Panc1 (cell line): ENCODE data around the gene ARHGEF17. TPM values are rescaled to one million over a fixed set of nuclear protein-coding genes. Genes with fewer than 3 reads are reported as not detected.

Source experiments
- ATAC-seq: fragments of 200-7000 bp; cut with Tn5 transposase; 2 replicates; pipeline ENCODE4 v1.9.1; 2020; ENCODE audit warnings: mild to moderate bottlenecking, moderate library complexity
- BruUV-seq: library from RNA; stranded (reverse); fragments of 400-500 nt; replicated peaks from 2 replicates; lab custom pipeline; 2021; lab: Mats Ljungman, UMichigan
- CTCF ChIA-PET: fragments of 300-600 bp; sonication (Branson Sonifier 250); formaldehyde crosslinking; loops from one replicate; lab custom pipeline; 2022; ENCODE audit warnings: antibody characterized with exemption; lab: Charles Lee
- POLR2A ChIA-PET: fragments of 300-600 bp; sonication (Branson Sonifier 250); formaldehyde crosslinking; loops from one replicate; lab custom pipeline; 2022; ENCODE audit warnings: antibody characterized with exemption; lab: Charles Lee
- DNase-seq: peaks from one replicate; pipeline ENCODE4 v3.0.0-alpha.2; 2010; ENCODE audit warnings: low read depth, low spot score
- H3K27ac ChIP-seq: 2 replicates; pipeline ENCODE4 v1.5.1; 2011; ENCODE audit warnings: mild to moderate bottlenecking, low read length, inconsistent platforms
- H3K27me3 ChIP-seq: fragments of 200-500 bp; sonication (Bioruptor generic); 2 replicates; pipeline ENCODE4 v1.6.0; 2014; ENCODE audit warnings: low read length, inconsistent platforms; ENCODE audit not compliant: control insufficient read depth, insufficient read depth
- H3K36me3 ChIP-seq: fragments of 200-500 bp; sonication (Bioruptor generic); 2 replicates; pipeline ENCODE4 v1.5.1; 2014; ENCODE audit warnings: inconsistent platforms, mild to moderate bottlenecking, low read length, moderate library complexity; ENCODE audit not compliant: control insufficient read depth, insufficient read depth
- H3K4me1 ChIP-seq: 2 replicates; pipeline ENCODE4 v1.5.1; 2011; ENCODE audit warnings: inconsistent platforms, mild to moderate bottlenecking, low read length, moderate library complexity; ENCODE audit not compliant: control insufficient read depth, insufficient read depth
- H3K4me3 ChIP-seq, 2 experiments: 2 replicates each; pipeline ENCODE4 v1.5.1; 2011 to 2012; ENCODE audit warnings: low read depth in 2 of 2, low read length in 2 of 2, mild to moderate bottlenecking in 2 of 2, inconsistent platforms in 1 of 2, moderate library complexity in 1 of 2
- H3K9me3 ChIP-seq: fragments of 200-500 bp; sonication (Bioruptor generic); 2 replicates; pipeline ENCODE4 v1.5.1; 2014; ENCODE audit warnings: low read depth, mild to moderate bottlenecking, inconsistent platforms, low read length, moderate library complexity; ENCODE audit not compliant: control insufficient read depth, insufficient read depth
- CTCF ChIP-seq: fragments of 450-650 bp; IDR thresholded peaks from 2 replicates; pipeline ENCODE4 v1.5.1; 2017; ENCODE audit warnings: mild to moderate bottlenecking
- POLR2AphosphoS5 ChIP-seq: IDR thresholded peaks from 2 replicates; pipeline ENCODE4 v1.6.1; 2012; ENCODE audit warnings: mild to moderate bottlenecking, low read depth, low read length, moderate library complexity
- REST ChIP-seq, 2 experiments: IDR thresholded peaks; 2 replicates each; pipeline ENCODE4 v1.6.1; 2011 to 2012; ENCODE audit warnings: low read depth in 2 of 2, control low read depth in 1 of 2, low read length in 1 of 2, mild to moderate bottlenecking in 1 of 2, moderate library complexity in 1 of 2; ENCODE audit not compliant: insufficient read depth in 1 of 2
- SIN3A ChIP-seq: IDR thresholded peaks from 2 replicates; pipeline ENCODE4 v1.6.1; 2012; ENCODE audit warnings: low read depth, mild to moderate bottlenecking, low read length, moderate library complexity, borderline replicate concordance; ENCODE audit not compliant: insufficient read depth
- TCF7L2 ChIP-seq: IDR thresholded peaks from 2 replicates; pipeline ENCODE4 v1.6.1; 2011; ENCODE audit warnings: mild to moderate bottlenecking, low read depth, low read length, inconsistent platforms
- in situ Hi-C: cut with HindIII; loops from 2 replicates; pipeline ENCODE4 v1.10.0; 2016; ENCODE audit warnings: low sequenced_read_pairs, low pct_unique_long_range_greater_than_20kb
- intact Hi-C: fragments of 100-400 bp; cut with micrococcal nuclease; formaldehyde crosslinking; loops from one replicate; pipeline ENCODE4 v1.10.0; 2022; ENCODE audit not compliant: unreplicated experiment
- total RNA-seq: library from RNA; stranded (reverse); gene quantifications from one replicate; pipeline ENCODE4 v1.2.1, GENCODE V29; 2021; ENCODE audit not compliant: unreplicated experiment

The ARHGEF17 gene
- total RNA-seq, 1 experiment from 2014 or later: 43.2 TPM

- no peak for ATAC-seq
- H3K4me3 ChIP-seq: no peak overlapping the region
Observed at GRCh38 chr11:73269459-73270015, 38.5 kb upstream of the ARHGEF17 start.

More at GRCh38 chr11:73269459-73270015, 38.5 kb upstream of the ARHGEF17 start:
- TF ChIP-seq REST (IDR thresholded peaks at IDR 0.05; ENCODE audit: insufficient read depth in 1 of 2, low read depth in 2 of 2, low read length in 1 of 2) (no peak), SIN3A (no peak), TCF7L2 (no peak), CTCF (no peak), POLR2AphosphoS5 (no peak)
- H3K27ac ChIP-seq: no peak overlapping the region
- intact Hi-C loops (no loop called here), in situ Hi-C loops (no loop called here)
- no peaks in the 10 kb centered on the region for H3K36me3 ChIP-seq
- H3K4me1 ChIP-seq: peaks cover 15% of the 10 kb centered on the region
- POLR2A ChIA-PET: no interaction called here
- H3K27me3 ChIP-seq: no peaks in the 10 kb centered on the region
- no peak for DNase-seq
- no TSS peak for BruUV-seq
- H3K9me3 ChIP-seq: no peaks in the 10 kb centered on the region
- CTCF ChIA-PET: interaction anchor here (0.6 kb wide), 1 partner anchor 81 kb away, joined by 3 read pairs; no protein-coding TSS in a partner anchor
